Stimulated activated CD8-positive, alpha-beta memory T cell treated with anti-CD3 and anti-CD28 coated beads, Interleukin-12 subunit alpha, Interleukin-12 subunit beta, amount 100 ng/mL, for 1 hour (primary cell): ENCODE measurements around the gene YBX3.
"Not testable (repeated sequence)": the region's sequence is repeated elsewhere in the genome, so short reads cannot be mapped to it uniquely, and the experiment has no call there.

Experiments used
- DNase-seq: peaks from one replicate; pipeline ENCODE4 v3.0.0-alpha.2; 2020; ENCODE audit warnings: low read depth

Gene YBX3

GRCh38 chr12:10722905-10723746 is at the start of gene YBX3:
Gene YBX3 (minus strand): TSS chr12:10723323. CDS start chr12:10723111, 212 bp downstream.
- peak; percentile 26 for DNase-seq

- no peak for DNase-seq
These were observed 48.1 kb upstream of the YBX3 start for GRCh38 chr12:10771132-10771733.

GRCh38 chr12:10759657-10760056 is 36.5 kb upstream of the YBX3 start:
- no peak for DNase-seq

DNA sequence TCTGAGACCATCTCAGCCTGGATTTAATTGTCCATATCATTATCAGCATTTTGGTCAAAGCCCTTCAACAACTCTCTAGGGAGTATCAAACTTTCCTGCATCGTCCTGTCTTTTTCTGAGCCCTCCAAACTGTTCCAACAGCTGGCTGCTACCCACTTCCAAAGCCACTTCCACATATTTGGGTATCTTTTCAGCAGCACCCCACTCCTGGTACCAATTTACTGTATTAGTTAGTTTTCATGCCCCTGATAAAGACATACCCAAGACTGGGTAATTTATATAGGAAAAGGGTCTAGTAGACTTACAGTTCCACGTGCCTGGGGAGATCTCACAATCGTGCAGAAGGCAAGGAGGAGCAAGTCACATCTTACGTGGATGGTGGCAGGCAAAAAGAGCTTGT is 33.1 kb upstream of the YBX3 start:
- no peak for DNase-seq

- DNase-seq, result no peak
These were observed 29.9 kb upstream of the YBX3 start for GRCh38 chr12:10753059-10753458.

- DNase-seq, result no peak
These were observed 27.2 kb upstream of the YBX3 start for GRCh38 chr12:10750385-10750727.

DNA sequence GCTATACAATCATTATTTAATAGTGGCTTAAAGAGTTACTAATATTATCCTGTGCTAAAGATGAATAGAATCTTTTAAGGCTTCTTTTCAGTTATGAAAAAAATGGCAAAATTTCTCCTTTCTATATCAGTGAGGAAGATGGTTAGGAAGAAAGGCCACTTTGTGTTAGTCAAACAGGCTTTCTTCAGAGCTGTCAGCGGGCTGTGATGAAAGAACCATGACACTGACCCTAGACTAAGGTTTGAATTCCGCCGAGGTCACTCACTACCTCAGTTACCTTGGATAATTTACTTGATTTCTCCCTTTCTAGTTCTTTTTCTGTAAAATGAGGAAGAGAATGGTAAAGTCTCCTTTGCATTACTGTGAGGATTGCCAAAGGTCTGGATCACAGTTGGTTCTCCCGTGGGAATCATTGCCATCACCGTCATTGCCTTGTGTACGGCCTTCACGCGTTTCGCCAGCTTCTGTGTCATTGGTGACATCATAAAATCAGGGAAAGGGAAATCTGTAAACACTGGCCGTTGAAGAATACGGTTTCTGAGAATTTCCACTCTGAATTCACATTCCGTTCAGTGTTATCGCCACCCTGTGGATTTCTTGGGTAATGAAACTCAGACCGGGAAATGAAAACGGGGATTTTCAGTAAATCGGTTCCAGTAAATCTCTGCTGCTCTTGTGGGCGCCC is 26.7 kb upstream of the YBX3 start:
- DNase-seq, result peak; percentile 62

DNA sequence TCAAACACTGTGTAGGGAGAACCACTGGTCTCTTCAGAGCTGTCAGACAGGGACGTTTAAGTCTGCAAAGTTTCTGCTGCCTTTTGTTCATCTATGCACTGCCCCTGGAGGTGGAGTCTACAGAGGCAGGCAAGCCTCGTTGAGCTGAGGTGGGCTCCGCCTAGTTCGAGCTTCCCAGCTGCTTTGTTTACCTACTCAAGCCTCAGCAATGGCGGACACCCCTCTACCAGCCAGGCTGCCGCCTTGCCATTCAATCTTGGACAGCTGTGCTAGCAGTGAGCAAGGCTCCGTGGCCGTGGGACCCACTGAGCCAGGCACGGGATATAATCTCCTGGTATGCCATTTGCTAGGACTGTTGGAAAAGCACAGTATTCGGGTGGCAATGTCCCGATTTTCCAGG is 24.6 kb upstream of the YBX3 start:
- DNase-seq, result no peak

DNA sequence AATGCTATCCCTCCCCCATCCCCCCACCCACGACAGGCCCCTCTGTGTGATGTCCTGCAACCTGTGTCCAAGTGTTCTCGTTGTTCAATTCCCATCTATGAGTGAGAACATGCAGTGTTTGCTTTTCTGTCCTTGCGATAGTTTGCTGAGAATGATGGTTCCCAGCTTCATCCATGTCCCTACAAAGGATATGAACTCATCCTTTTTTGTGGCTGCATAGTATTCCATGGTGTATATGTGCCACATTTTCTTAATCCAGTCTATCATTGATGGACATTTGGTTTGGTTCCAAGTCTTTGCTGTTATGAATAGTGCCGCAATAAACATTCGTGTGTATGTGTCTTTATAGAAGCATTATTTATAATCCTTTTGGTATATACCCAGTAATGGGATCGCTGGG is 20.3 kb upstream of the YBX3 start:
- DNase-seq, result not testable (repeated sequence)

- no peak for DNase-seq
These were observed 18.7 kb upstream of the YBX3 start for GRCh38 chr12:10741845-10742244.

DNA sequence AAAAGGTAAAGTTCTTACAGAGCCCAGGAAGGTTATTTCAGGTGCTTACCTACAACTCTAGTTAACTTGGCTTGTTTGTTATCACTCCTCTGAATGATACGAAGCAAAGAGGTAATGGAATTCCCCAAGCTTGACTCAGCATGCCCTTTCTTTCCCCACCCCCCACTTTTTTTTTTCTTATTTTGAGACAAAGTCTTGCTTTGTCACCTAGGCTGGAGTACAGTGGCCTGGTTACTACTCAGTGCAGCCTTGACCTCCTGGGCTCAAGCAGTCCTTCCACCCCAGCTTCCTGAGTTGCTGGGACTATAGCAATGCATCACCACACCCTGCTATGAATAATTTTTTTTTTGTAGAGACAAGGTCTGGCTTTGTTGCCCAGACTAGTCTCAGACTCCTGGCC is 17.1 kb upstream of the YBX3 start:
- no peak for DNase-seq

- DNase-seq, result no peak
These were observed 16.3 kb upstream of the YBX3 start for GRCh38 chr12:10739157-10740118.

DNA sequence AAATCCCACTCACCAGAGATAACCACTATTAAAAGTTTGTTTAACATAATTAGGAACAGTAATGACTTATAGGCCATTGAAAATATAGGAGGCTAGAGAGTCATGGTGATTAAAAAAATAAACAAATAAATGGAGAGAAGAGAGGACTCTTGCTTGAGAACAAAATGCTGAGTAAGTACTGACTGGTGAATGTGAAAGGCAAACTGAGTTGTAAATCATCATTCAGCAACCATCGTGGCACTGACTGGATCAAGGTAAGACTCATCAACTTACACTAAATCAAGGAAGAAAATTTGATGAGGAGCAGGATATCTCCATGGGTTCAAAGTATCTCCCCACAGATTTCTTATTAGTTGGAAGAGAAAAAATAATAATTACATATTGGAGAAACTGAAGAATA is 14.1 kb upstream of the YBX3 start:
- no peak for DNase-seq

DNA sequence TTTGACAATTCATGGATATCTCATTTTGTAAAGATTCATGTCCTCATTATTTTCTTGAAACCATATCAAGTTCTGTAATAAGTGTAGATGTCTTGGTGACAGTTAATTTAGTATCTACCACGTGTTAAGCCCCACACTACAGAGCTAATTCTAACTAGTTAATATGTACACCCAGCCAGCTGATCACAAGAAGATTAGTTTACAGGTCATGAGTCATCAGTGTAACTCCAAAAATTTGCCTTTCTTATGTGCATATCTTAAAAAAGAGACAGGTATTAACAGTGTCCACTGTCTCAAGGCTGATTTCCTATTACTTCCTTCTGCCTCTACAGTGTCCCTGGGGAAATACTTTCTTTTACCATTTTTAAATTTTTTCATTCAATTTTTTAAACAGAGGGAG is 13.3 kb upstream of the YBX3 start:
- DNase-seq, result no peak

GRCh38 chr12:10735428-10735827 is 12.3 kb upstream of the YBX3 start:
- no peak for DNase-seq

DNA sequence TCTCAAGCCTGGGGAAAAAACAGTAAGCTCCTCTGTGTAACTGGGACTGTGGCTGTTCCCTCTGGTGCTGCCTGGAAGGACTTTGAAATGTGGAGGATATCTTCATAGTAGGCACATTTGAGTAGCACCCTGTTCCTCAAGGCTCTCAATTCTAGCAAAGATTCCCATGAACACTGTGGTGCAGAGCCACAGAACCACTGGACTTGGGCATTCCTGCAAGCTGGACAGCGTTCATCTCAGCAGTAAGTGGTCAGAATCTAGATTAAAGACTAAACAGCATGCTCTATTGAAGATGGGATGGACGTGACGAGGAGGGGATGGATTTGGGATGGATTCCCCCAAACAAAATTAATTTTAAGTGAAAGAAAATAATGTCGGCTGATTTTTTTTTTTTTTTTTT is 9.4 kb upstream of the YBX3 start:
- DNase-seq, result no peak

DNA sequence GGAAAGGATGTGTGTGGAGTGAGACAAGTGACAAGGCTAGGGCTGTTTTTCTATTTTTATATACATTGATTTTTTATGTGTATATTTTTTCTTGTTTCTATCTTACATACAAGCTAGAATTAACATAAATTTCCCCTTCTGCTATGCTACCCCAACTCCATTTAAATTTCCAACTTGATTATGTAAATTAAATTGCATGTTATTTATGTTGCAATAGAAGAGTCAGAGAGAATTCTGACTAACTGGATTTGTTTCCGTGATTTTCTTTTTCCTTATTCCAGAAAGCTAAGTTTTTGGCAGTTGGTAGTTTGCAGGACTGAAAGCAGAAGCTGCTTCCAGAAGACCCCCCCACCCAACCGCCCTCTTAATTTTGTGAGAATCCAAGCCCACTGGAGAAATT is 8.9 kb upstream of the YBX3 start:
- DNase-seq, result no peak

GRCh38 chr12:10730559-10730958 is 7.4 kb upstream of the YBX3 start:
- DNase-seq, result no peak

GRCh38 chr12:10728091-10728490 is 5.0 kb upstream of the YBX3 start:
- DNase-seq, result no peak

DNA sequence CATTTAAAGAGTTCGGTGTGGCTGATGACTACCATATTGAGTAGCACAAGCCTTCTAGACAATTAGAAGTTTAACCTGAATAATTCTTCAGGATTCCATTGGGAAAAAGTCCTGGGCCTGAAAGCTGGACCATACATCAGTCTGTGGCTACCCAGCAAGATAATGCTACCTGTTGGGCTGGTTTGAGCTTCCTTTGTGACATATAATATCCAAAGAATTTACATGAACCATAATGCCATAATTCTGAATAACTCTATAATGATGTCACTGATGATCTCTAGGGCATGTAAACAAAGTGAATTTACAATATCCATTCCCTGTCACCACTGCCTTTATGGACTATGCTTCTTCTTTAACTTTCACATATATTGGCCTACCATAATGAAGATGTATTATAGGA is 3.8 kb upstream of the YBX3 start:
- DNase-seq, result no peak

- no peak for DNase-seq
These were observed 1.9 kb upstream of the YBX3 start for GRCh38 chr12:10725003-10725402.

GRCh38 chr12:10722502-10722904 is 620 bp downstream of the YBX3 start:
- DNase-seq, result peak; percentile 25
